ENCODE results near the gene IGFN1.
A peak's percentile ranks its signal among the peaks of the same experiment; 100 is the strongest.

IGFN1 gene

DNA sequence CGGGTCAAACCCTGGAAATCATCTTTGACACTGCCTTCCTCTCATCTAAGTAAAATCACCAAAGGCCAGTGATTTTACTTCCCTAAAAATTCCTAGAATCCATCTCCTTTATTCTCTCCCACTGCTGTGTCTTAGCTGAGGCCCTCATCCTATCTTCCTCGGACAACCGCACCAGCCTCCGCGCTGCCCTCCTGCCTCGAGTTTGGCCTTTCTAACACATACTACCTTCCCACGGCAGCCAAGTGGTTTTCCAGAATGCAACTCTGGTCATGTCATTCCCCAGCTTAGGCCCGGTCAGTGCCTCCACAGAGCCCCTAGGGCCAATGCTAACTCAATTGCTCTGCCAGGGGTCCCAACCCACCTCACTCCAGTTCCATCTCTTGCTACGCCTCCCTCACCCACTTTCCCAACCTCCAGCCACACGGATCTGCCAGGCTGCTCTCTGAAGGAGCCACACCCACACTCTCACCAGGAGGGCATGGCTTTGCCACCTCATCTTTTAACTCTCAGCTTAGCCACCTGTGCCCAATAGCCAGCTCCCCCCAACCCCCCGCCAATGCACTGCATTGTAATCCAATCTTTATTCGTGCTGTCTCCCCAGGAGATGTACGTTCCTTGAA, 43.1 kb upstream of the IGFN1 start:
- ChIA-PET CTCF (no interaction called here), POLR2A (interaction anchor here (1.6 kb wide), 1 partner anchor 9 kb away, joined by 4 read pairs; no protein-coding TSS in a partner anchor)
- TF ChIP-seq L3MBTL2 (conservative IDR thresholded peaks at IDR 0.05), result no peak
- no peak for TF ChIP-seq HDGF (IDR thresholded peaks at IDR 0.05; ENCODE audit: borderline replicate concordance)
- TF ChIP-seq CTBP1 (IDR thresholded peaks at IDR 0.05; ENCODE audit: borderline replicate concordance), result no peak
- no peak for TF ChIP-seq ZNF384 (IDR thresholded peaks at IDR 0.05)
- DNase-seq (ENCODE audit: extremely low spot score), result no peak

DNA sequence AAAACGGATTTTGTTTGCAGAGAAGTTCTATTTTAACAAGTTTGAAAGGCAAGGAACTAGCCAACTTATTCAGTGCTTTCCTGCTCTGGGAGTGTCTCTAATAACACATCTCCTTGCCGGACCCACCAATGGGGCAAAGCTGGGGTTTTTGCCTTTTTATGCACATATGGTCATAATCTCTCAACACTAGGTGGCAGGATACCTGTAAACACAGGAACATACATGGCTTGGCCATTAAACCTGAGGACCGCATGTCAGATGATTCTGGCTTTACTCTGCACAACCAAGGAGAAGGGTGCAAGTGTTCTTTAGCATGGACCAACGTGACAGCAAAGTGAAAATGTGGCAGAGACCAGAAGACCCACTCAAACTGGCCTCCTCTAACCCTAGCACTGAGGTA, 41.2 kb upstream of the IGFN1 start:
- CTCF ChIA-PET, result interaction anchor here (1.0 kb wide), 2 partner anchors 21 to 30 kb away, joined by 3 read pairs; no protein-coding TSS in a partner anchor
- TF ChIP-seq CTBP1 (IDR thresholded peaks at IDR 0.05; ENCODE audit: borderline replicate concordance) (no peak), ARNT (IDR thresholded peaks at IDR 0.05) (no peak)
- DNase-seq (ENCODE audit: extremely low spot score), result peak; percentile 65
- POLR2A ChIA-PET, result no interaction called here

DNA sequence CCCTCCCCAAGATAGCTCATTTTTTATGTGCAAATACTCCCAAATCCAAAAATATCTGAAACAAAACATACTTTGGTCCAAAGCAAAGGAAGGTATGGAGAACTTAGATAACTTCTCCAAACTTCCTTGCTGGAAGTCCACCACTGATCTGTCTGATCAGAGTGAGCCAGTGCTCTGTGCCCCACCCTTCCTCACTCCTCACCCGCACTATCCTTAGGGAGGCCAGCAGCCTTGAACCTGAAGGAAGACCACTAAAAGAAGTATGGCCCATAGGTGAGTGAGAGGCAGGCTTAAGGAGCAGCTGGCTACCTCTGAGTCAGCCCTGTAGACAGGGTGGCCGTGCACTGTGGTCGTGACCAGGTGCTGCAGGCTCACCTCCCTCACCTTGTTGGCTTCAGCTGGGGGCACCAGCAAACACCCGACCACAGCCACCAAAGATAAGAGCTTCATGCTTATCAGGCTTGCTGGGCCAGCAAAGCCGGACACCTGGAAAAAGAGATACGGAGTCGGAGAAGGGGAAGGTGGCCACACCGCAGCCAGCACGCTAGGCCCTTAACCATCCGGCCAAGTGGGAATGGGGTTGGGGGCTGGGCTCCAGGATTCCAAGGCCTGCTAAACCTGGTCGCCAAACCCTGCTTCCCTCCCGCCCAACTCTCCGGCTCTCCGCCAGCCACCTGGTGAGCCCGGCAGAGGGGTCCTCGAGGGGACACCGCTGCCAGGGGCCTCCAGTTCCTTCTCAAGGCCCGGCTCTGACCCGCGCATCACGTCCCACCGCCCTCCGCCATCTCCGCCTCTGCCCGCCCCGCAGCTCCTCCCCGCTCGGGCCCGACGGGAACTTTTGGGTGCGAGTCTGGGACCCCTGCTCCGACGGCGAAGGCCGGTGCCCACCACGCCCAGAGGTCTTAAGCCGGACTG, 36.9 kb upstream of the IGFN1 start:
- TF ChIP-seq FOXK2 (IDR thresholded peaks at IDR 0.05), result no peak
- 0 out of 2 replicates have a peak, but pooled peaks have one; percentile 32 for TF ChIP-seq HDGF (IDR thresholded peaks at IDR 0.05; ENCODE audit: borderline replicate concordance)
- DNase-seq (ENCODE audit: extremely low spot score), result no peak
- ChIA-PET POLR2A (interaction anchor here (0.9 to 4.7 kb wide), 4 partner anchors 10 to 21 kb away, joined by 3 to 31 read pairs (median 4); no protein-coding TSS in a partner anchor), CTCF (no interaction called here)

DNA sequence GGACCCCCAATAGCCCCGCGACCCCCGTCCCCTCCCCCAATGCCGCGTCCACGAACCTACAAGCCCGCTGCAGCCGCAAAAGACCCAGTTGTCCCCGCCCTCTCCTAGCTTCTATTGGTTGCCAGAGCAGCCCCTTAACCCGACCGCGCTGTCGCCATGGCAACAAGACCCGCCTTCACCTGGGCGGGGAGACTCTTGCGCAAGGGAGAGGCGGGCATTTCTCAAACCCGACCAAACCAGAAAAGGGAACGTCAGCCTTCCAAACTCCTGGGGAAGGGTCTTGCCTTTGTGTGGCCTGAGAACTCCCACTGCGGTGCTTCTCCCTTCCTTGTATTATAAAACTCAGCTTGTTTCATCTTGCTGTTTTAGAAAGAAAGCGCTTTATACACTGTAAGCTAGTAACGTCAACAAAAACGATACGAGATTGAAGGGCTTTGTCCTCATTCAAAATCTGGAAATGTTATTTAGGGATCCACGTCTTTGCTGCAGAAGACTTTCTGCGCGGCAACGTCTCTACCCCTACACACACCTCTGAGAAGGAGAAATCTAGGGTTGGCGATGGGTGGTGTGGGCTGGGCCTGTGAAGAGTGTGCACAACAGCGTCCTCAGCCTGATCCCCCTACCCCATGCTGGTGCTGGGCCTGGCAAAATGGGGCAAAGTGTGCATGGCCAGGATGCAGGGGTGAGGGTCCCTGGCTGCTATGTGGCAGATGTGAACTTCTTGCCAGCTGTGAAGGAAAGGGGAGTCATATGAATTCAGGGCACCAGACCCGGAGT, 36.0 kb upstream of the IGFN1 start, which contains the start of gene TMEM9:
TSS of gene TMEM9 (minus strand) at position 86 of the 777 bp plus-strand sequence. CDS start 551 bp downstream, outside the sequence.
- TF ChIP-seq L3MBTL2 (conservative IDR thresholded peaks at IDR 0.05) (0 out of 2 replicates have a peak, but pooled peaks have one; percentile 12), LEF1 (IDR thresholded peaks at IDR 0.05; ENCODE audit: borderline replicate concordance) (no peak)
- TF ChIP-seq, protein P1, sequence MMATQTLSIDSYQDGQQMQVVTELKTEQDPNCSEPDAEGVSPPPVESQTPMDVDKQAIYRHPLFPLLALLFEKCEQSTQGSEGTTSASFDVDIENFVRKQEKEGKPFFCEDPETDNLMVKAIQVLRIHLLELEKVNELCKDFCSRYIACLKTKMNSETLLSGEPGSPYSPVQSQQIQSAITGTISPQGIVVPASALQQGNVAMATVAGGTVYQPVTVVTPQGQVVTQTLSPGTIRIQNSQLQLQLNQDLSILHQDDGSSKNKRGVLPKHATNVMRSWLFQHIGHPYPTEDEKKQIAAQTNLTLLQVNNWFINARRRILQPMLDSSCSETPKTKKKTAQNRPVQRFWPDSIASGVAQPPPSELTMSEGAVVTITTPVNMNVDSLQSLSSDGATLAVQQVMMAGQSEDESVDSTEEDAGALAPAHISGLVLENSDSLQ (IDR thresholded peaks at IDR 0.05), result peak; percentile 99
- POLR2A ChIA-PET, result interaction anchor here (0.6 to 4.7 kb wide), 5 partner anchors 9 to 20 kb away, joined by 3 to 31 read pairs (median 3); no protein-coding TSS in a partner anchor
- DNase-seq (ENCODE audit: extremely low spot score), result peak; percentile 100
- CTCF ChIA-PET, result interaction anchor here (1.2 kb wide), 1 partner anchor 16 kb away, joined by 3 read pairs; no protein-coding TSS in a partner anchor

DNA sequence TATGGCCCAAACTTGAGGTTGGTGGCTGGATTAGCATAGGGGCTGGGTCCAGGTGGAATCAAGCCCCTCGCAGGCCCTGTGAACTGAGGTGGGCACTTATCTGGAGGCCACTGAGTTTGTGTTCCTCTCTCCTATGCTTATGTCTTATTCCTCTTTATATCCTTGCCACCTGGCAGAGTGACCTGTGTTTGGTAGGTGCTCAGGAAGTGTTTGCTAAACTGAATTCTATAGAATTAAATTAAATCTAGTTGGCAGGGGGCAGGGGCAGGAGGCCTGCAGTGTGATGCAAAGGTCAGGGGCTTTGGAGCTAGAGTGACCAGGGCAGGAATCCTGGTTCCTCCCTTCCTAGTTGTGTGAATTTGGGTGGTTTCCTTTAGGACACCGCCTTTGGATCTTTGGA, 35.3 kb upstream of the IGFN1 start:
- no peak for TF ChIP-seq ZNF384 (IDR thresholded peaks at IDR 0.05)
- no peak for TF ChIP-seq CTBP1 (IDR thresholded peaks at IDR 0.05; ENCODE audit: borderline replicate concordance)
- TF ChIP-seq, protein P1 (IDR thresholded peaks at IDR 0.05), result no peak
- TF ChIP-seq HDGF (IDR thresholded peaks at IDR 0.05; ENCODE audit: borderline replicate concordance), result no peak
- TF ChIP-seq NFRKB (IDR thresholded peaks at IDR 0.05), result no peak
- TF ChIP-seq SUZ12 (IDR thresholded peaks at IDR 0.05), result no peak
- CTCF ChIA-PET, result interaction anchor here (0.6 to 1.2 kb wide), 2 partner anchors 16 to 613 kb away, joined by 3 to 5 read pairs; no protein-coding TSS in a partner anchor
- POLR2A ChIA-PET, result interaction anchor here (4.7 kb wide), 1 partner anchor 15 kb away, joined by 31 read pairs; no protein-coding TSS in a partner anchor
- DNase-seq (ENCODE audit: extremely low spot score), result no peak

DNA sequence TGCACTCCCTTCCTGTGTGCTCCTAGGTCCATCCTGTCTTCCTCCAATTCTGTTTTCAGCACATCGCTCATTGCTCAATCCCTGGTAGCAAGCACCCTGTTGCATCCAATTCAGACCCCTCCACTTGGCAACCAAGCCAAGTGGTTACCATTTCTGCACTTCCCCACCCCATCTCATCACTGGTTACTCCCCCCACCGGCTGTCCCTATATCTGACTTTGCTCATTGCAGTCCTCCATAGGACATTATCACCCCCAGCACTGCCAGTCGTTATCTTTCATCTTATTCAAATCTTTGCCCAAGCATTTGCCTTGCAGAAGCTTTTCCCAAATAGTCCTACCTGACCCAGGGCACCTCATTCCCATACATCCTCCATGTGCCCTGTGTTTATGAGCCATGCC, 34.3 kb upstream of the IGFN1 start:
- ChIA-PET POLR2A (interaction anchor here (4.7 kb wide), 1 partner anchor 14 kb away, joined by 31 read pairs; no protein-coding TSS in a partner anchor), CTCF (no interaction called here)
- TF ChIP-seq ELF4 (IDR thresholded peaks at IDR 0.05), result no peak
- TF ChIP-seq L3MBTL2 (conservative IDR thresholded peaks at IDR 0.05), result no peak
- no peak for TF ChIP-seq TARDBP (IDR thresholded peaks at IDR 0.05)
- no peak for TF ChIP-seq LEF1 (IDR thresholded peaks at IDR 0.05; ENCODE audit: borderline replicate concordance)
- no peak for TF ChIP-seq NFRKB (IDR thresholded peaks at IDR 0.05)
- TF ChIP-seq SUZ12 (IDR thresholded peaks at IDR 0.05), result no peak
- TF ChIP-seq HDGF (IDR thresholded peaks at IDR 0.05; ENCODE audit: borderline replicate concordance), result no peak
- TF ChIP-seq ARNT (IDR thresholded peaks at IDR 0.05), result no peak
- TF ChIP-seq CTBP1 (IDR thresholded peaks at IDR 0.05; ENCODE audit: borderline replicate concordance), result no peak
- TF ChIP-seq, protein P1 (IDR thresholded peaks at IDR 0.05), result no peak
- TF ChIP-seq FOXA1 (IDR thresholded peaks at IDR 0.05), result no peak
- no peak for TF ChIP-seq ZNF384 (IDR thresholded peaks at IDR 0.05)
- no peak for TF ChIP-seq FOXM1 (IDR thresholded peaks at IDR 0.05; ENCODE audit: borderline replicate concordance)
- TF ChIP-seq FOXK2 (IDR thresholded peaks at IDR 0.05), result no peak
- TF ChIP-seq SP1 (IDR thresholded peaks at IDR 0.05), result no peak
- TF ChIP-seq BHLHE40 (IDR thresholded peaks at IDR 0.05; ENCODE audit: borderline replicate concordance), result no peak
- no peak for DNase-seq (ENCODE audit: extremely low spot score)

All from HEK293T (cell line).